GM18873 (cell line): ENCODE data around the gene S100P.
"Not testable (repeated sequence)": the region's sequence is repeated elsewhere in the genome, so short reads cannot be mapped to it uniquely, and the experiment has no call there.

ENCODE experiments used
- ATAC-seq: cut with Tn5 transposase; IDR thresholded peaks from one replicate; pipeline ENCODE4 v1.9.1; 2021; ENCODE audit warnings: mild to moderate bottlenecking, moderate library complexity, moderate number of reproducible peaks; ENCODE audit not compliant: unreplicated experiment, low FRiP score

Gene S100P

GRCh38 chr4:6720202-6720699 is 26.6 kb downstream of the S100P start:
- ATAC-seq = no peak

- ATAC-seq = no peak
Observed at GRCh38 chr4:6721121-6721520, 27.4 kb downstream of the S100P start.

- ATAC-seq = no peak
Observed at GRCh38 chr4:6722891-6723290, 29.2 kb downstream of the S100P start.

- no peak for ATAC-seq
Observed at GRCh38 chr4:6723851-6724250, 30.2 kb downstream of the S100P start.

- ATAC-seq = no peak
Observed at GRCh38 chr4:6724421-6725111, 30.9 kb downstream of the S100P start.

GRCh38 chr4:6725427-6725961 is 31.8 kb downstream of the S100P start:
- ATAC-seq = not testable (repeated sequence)

GRCh38 chr4:6727081-6727942 is 33.6 kb downstream of the S100P start:
- ATAC-seq = no peak

- no peak for ATAC-seq
Observed at GRCh38 chr4:6727943-6728250, 34.2 kb downstream of the S100P start.

GRCh38 chr4:6728320-6729029 is 34.8 kb downstream of the S100P start:
- ATAC-seq = no peak

GRCh38 chr4:6730603-6731317 is 37.1 kb downstream of the S100P start:
- ATAC-seq = no peak

GRCh38 chr4:6731318-6731675 is 37.6 kb downstream of the S100P start:
- no peak for ATAC-seq

- ATAC-seq = no peak
Observed at GRCh38 chr4:6731780-6732179, 38.1 kb downstream of the S100P start.

- ATAC-seq = no peak
Observed at GRCh38 chr4:6732441-6733357, 39.0 kb downstream of the S100P start.

- no peak for ATAC-seq
Observed at GRCh38 chr4:6733358-6734164, 39.9 kb downstream of the S100P start.

- ATAC-seq = no peak
Observed at GRCh38 chr4:6734165-6734786, 40.6 kb downstream of the S100P start.

- no peak for ATAC-seq
Observed at GRCh38 chr4:6739920-6740319, 46.2 kb downstream of the S100P start.

GRCh38 chr4:6740347-6740746 is 46.7 kb downstream of the S100P start:
- ATAC-seq = no peak

- ATAC-seq = no peak
Observed at GRCh38 chr4:6742507-6742906, 48.8 kb downstream of the S100P start.
